GM10266 (cell line): ENCODE measurements around the gene WDR93.

Source experiments
- DNase-seq: peaks from one replicate; pipeline ENCODE4 v3.0.0; 2012; ENCODE audit errors: extremely low spot score
- TF ChIP-seq, protein P1 (sequence below): IDR thresholded peaks from 2 replicates; pipeline ENCODE4 v1.5.1; 2012; ENCODE audit warnings: mild to moderate bottlenecking, low read depth; ENCODE audit not compliant: control insufficient read depth, insufficient read depth; ENCODE audit errors: missing control alignments

Gene WDR93

DNA sequence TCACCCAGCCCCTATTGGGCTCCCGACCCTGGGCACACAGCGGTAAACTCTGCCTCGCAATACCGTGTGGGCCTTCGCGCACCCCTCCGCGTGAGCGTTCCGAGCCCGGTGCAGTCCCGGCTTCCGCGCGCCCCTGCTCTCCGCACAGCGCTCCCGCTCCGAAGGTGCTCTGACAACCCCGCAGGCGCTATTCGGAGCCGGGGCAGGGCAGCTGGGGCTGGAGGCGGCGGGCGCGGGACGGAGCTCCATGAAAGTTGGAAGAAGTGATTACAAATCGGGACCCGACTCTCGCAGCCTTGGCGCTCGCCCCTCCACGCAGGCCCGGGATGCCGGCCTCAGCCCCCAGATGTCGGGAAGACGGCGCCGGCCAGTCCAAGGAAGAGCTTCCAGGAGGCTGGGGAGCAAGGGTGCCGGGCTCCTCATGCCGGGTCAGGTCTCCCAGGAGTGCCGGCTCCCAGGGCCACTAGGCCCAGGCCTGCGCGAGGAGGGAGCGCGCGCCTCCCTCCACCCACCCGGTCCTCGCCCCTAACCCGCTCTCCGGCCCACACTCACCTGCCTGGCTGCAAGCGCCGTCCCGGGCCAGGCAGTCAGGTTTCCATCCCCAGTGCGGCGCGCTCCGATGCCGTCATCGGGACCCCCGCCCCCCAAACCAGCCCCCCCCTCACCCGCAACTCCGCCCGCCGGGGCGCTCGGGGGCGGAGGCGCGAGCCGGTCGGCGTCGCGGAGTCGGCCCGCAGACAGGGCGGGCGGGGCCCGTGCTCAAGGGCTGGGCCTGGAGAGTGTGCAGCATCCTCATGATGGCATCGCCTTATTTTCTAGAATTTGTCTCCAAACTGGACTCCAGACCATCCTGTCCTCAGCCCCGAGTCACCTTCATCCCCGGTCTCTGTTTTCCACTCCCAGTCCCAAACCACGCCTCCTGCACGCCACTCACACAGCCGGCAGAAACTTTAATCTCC lies 35.5 kb upstream of the WDR93 start, which contains the start of gene KIF7:
Gene KIF7 (minus strand): TSS at position 621 of the 959 bp plus-strand sequence. CDS start 2,537 bp downstream, outside the sequence.
- peak; percentile 89 for DNase-seq

DNA sequence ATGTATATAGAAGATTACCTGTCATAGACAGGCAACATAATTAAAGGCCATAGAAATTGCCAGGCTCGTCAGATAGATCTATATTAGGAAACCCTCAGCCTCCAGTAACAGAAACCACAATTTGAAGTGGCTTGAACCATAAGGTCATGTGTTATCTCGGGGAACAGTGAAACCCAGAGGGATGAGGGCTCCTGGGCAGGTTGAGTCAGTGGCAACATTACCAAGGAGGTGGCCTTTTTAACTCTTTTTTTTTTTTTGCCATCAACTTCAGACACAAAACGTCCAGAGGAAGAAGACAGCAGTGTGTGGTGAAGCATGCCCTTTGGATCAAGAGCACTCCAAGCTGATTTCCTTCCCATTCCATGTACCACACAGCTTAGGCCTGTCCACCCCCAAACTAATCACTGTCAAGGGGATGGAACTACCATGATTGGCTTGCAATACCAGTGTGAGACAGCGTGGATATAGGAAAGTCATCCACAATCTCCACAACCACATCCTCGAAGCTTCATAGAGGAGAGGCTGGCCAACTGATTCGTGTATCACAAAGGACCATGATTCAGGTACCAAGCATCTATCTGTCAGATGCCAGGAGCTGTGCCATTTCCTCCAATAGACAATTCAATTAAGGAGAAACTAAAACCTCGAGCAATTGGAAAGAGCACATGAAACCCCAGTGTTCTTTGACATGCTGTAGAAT lies 34.3 kb upstream of the WDR93 start:
- DNase-seq = no peak
- TF ChIP-seq, protein P1, sequence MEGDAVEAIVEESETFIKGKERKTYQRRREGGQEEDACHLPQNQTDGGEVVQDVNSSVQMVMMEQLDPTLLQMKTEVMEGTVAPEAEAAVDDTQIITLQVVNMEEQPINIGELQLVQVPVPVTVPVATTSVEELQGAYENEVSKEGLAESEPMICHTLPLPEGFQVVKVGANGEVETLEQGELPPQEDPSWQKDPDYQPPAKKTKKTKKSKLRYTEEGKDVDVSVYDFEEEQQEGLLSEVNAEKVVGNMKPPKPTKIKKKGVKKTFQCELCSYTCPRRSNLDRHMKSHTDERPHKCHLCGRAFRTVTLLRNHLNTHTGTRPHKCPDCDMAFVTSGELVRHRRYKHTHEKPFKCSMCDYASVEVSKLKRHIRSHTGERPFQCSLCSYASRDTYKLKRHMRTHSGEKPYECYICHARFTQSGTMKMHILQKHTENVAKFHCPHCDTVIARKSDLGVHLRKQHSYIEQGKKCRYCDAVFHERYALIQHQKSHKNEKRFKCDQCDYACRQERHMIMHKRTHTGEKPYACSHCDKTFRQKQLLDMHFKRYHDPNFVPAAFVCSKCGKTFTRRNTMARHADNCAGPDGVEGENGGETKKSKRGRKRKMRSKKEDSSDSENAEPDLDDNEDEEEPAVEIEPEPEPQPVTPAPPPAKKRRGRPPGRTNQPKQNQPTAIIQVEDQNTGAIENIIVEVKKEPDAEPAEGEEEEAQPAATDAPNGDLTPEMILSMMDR = no peak

More for the DNA sequence above, 35.5 kb upstream of the WDR93 start, which contains the start of gene KIF7:
- TF ChIP-seq, protein P1 = no peak

DNA sequence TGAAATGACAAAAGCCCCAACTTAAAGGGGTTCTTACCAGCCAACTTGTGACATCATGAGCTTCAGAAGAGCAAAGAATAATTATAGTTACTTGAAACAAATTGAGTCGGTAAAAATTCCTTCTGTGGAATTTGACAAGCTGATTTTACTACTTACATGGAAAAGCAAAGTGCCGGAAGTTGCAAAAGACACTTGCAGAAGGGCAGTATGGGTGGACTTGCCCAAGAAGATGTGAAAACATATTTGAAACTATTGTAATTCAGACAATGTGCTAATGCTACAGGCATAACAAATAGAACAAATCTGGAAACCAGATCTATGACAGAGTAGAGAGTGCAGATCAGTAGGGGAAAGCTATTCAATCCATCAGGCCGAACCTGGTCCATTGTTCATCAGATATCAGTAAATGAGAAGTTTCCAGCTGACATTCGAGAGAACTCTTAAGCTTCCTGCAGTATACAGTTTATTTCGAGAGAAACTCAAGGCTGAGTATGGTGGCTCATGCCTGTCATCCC lies 32.9 kb upstream of the WDR93 start:
- TF ChIP-seq, protein P1 = no peak
- DNase-seq = no peak

DNA sequence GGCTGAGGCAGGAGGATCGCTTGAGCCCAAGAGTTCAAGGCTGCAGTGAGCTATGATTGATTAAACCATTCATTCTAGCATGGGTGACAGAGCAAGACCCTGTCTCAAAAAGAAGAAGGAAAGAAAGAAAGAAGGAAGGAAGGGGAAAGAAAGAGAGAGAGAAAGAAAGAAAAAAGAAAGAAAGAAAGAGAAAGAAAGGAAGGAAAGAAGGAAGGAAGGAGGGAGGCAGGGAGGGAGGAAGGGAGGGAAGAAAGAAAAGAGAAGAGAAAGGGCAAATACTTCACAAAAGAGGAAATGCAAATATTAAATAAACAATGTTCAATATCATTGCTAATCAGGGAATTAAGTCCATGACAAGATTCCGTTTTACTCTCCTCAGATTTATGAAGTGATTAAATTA lies 31.3 kb upstream of the WDR93 start:
- TF ChIP-seq, protein P1 = no peak
- DNase-seq = no peak

DNA sequence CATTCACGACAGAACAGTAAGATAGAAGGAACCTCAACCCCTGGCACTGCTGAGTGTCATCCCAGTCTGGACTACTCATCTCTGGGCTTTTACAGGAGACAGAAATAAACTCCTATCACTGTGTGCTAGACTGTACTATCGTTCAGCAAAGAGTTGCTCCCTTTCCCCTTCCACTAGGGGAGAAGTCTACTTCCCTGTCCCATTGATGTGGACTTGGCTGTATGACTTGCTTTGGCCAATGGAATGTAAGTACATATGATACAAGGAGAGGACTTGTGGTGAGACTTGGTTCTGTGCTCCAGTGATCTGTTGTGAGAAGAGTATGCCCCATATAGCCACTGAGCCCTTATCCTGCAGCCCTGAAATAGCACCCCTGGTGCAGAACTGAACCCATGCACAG lies 30.1 kb upstream of the WDR93 start:
- peak; percentile 5 for DNase-seq
- TF ChIP-seq, protein P1 = no peak

DNA sequence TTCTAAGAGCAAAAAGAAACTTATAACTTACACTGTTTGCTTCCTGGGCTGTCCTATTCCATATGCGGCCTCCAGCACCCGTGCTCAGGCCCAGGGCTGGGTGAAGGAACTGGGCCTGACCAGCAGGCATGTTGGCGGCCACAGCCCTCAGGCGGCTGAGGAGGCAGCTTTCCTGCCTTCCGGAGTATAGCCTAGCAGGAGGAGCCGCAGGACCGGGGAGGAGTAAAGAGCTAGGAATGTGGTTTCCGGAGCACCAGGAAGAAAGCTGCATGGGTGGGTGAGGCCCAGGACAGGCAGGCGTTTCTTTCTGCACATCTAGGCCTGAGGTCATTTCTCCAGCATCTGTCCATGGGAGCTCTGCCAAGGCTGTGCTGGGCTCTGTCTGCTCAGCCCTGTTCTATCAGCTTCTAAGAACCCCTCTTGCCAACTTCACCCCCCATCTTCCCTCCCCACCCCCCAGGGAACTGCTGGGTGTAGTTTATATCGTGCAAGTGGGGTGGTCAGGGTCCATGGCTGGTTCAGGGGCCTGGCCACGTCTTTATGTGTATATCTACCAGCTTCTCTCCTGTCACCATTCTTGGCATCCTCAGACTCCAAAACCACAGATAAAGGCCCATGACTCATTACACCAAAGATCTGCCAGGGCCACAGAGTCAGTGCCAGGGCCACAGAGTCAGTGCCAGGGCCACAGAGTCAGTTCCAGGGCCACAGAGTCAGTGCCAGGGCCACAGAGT lies 27.6 kb upstream of the WDR93 start:
- no peak for DNase-seq
- TF ChIP-seq, protein P1 = no peak
